HG02588 (cell line): ENCODE data around the gene GPC5.

Experiments
- ATAC-seq: cut with Tn5 transposase; IDR thresholded peaks from one replicate; pipeline ENCODE4 v1.9.1; 2021; ENCODE audit warnings: mild to moderate bottlenecking, moderate library complexity; ENCODE audit not compliant: unreplicated experiment

The GPC5 gene

GRCh38 chr13:91586609-91587008, 188.2 kb downstream of the GPC5 start:
- ATAC-seq, result no peak

DNA sequence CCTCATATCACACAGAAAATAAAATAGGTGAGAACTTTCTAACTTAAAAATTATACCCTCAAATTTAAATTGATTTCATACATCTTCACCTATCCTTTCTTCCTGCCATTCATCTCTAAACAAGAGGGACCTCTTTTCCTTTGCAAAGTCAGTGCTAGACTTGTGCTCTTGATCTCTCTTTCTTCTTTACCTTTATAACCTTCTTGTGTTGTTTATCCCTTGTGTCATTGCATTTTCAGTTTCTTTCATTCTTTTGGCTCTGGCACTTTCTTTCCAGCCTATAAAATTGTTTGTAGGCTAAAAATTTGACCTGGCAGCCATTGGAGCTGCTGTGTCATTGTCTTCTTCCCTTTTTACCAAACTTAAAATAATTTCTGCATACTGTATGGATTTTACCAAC, 190.1 kb downstream of the GPC5 start:
- no peak for ATAC-seq

- no peak for ATAC-seq
These were observed 193.9 kb downstream of the GPC5 start for GRCh38 chr13:91592056-91593014.

DNA sequence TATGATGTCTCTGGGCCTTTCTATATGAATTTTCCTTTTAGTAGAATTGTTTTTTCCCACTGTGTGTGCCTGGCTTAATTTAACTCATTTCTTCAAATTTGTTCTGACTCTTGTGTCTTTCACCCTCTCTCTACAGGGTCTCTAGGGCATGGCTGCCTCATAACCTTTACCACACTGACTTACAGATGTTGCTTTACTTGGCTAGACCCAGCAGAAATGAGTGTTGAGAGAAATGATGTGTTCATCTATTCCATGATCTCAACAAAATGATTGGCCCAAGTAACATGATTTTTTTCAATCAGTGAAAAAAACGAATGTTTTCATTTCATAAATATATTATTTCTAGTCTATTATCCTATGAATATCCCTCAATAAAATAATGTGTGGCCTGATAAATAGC, 195.0 kb downstream of the GPC5 start:
- ATAC-seq, result no peak

DNA sequence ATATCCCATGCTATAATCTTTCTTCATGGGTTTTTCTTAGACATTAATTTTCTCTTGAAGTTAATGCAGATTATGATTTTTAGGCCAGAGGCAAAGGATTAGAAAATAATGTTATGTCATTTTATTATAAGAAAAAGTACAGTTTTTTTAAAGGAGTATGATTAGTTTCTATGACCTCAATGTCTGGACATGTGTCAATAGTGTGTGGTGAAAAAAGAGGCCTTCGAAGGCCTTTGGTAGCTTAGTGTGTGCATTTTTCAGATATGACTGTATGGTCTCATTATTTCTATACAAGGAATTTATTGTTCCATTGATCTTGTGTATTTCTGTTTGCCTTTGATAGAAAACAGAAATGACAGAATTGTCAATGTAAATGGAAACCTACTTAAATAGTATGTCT, 195.6 kb downstream of the GPC5 start:
- ATAC-seq, result no peak

- ATAC-seq, result no peak
These were observed 197.3 kb downstream of the GPC5 start for GRCh38 chr13:91595677-91596076.

- ATAC-seq, result no peak
These were observed 198.4 kb downstream of the GPC5 start for GRCh38 chr13:91596842-91597241.

DNA sequence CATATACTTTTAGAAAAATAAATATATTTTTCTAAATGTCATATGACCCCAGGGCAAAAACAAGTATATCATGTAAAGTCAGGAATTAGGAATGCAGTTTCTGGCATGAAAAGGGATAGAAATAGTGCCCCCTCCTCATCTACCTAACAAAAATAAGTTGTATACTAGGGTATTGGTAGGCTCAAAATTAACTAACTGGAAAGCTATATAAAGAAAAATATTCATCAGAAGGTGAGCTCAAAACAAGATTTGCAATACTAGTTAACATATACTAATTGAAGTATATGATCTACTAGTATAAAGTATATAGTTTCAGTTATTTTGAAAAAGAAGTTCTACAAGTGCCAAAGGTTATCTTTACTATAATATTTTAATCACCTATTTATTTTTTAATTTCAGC, 200.2 kb downstream of the GPC5 start:
- no peak for ATAC-seq

DNA sequence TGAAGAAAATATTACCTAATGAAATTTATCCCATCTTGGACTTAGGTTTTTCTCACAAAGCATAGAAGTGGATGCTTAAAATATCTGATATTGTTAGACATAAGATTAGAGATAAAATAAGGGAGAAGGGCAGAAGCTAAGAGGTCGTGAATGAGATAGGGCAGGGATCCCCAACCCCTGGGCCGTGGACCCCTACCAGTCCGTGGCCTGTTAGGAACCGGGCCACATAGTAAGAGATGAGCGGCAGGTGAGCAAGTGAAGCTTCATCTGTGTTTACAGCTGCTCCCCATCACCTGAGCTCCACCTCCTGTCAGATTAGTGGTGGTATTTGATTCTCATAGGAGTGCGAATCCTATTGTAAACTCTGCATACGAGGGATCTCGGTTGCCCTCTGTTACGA, 202.9 kb downstream of the GPC5 start:
- no peak for ATAC-seq

DNA sequence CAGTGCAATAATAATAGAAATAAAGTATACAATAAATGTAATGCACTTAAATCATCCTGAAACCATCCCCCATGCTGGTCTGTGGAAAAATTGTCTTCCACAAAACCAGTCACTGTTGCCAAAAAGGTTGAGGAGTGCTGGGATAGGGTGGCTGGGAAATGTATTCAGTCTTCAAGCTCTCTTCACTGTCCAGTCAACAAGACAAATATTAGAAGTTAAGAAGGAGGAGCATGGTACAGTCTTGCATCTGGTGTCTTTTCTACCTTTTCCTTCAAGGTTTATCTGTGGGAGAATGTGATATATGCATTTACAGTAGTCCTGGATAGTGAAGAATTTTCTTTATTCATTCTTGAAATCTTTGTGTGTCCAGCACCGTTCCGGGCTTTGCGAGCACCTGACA, 203.4 kb downstream of the GPC5 start:
- ATAC-seq, result no peak

DNA sequence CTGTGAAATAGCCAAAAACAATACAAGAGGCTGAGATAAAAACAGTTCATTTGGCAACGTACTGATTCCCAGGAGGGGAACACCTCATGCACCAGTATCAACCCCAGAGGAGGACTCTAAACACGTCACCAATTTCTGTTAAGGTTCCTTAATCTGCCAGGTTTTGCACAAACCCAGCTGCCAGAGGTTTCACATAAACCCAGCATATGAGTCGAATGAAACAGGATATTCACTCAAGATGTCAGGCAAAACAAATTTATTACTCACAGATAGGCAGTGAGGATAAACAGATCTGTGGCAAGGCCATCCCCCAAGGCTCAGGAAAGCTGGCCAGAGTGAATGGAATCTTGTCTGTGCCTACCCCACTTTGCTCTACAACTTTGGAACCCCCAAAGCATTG, 210.9 kb downstream of the GPC5 start:
- ATAC-seq, result no peak

DNA sequence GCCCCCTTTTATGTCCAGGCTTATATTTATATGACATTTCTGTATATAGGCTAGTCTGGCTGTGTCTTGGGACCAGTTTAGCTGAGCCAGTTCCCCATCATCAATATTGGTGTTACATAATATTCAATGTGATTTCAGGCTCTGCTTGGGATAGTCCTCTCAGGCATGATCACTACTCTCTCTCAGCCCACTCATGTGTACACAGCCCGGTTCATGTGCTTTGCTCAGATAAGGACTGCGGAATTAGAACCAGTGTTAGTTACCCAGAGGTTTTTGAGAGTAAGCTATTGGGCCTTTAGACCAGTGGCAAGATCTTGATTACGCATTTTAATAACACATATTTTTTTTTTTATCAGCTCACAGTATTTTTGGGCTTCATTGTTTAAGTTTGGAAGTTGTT, 219.9 kb downstream of the GPC5 start:
- ATAC-seq, result no peak

DNA sequence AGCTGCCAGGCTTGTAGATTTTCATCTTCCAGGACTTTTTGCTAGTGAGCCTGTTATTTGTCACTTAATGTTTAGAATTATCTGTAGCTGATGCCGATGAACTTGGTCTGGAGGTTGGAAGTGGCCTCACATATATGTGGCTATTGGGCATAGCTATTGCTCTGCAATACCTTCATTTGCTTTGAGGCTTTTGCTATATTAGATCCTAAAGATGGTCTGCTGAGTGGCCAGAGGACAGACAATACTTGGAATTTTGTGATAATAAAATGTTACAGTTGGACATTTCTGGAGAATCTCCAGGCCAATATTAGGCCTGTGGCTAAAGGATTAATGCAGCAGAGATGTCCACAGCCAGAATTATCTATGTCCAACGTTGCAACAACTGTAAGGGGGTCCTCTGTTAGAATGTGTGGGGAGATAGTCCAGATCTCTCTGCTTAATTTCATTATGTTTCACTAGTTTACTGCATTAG, 222.3 kb downstream of the GPC5 start:
- no peak for ATAC-seq

DNA sequence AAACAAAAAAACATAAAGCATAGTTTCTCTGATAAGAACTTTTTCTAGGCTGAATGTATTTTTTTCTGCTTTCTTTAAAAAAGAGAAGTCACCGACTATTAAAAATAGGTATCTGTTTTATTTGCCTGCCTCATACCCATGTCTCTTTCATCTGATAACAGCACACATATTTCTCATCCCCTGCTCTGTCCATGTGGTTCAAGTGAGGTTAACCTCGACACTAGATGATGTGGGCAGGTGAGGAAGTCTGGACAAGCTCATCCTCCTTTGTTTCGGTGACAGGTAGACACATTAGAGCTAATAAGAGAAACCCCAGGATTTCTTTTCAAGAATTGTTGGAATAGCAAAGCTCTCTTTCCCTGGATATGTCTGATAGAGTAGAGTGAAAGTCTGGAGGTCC, 222.7 kb downstream of the GPC5 start:
- ATAC-seq, result no peak

DNA sequence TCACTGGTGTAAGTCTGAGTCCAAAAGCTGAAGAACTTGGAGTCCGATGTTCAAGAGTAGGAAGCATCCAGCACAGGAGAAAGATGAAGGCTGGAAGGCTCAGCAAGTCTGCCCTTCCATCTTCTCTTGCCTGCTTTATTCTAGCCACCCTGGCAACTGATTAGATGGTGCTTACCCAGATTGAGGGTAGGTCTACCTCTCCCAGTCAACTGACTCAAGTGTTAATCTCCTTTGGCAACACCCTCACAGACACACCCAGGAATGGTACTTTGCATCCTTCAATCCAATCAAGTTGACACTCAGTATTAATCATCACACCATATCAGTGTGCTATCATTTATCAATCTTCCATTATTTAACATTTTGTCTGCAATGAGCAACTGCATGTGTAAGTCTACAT, 223.5 kb downstream of the GPC5 start:
- ATAC-seq, result no peak

GRCh38 chr13:91622778-91623550, 224.5 kb downstream of the GPC5 start:
- ATAC-seq, result no peak

DNA sequence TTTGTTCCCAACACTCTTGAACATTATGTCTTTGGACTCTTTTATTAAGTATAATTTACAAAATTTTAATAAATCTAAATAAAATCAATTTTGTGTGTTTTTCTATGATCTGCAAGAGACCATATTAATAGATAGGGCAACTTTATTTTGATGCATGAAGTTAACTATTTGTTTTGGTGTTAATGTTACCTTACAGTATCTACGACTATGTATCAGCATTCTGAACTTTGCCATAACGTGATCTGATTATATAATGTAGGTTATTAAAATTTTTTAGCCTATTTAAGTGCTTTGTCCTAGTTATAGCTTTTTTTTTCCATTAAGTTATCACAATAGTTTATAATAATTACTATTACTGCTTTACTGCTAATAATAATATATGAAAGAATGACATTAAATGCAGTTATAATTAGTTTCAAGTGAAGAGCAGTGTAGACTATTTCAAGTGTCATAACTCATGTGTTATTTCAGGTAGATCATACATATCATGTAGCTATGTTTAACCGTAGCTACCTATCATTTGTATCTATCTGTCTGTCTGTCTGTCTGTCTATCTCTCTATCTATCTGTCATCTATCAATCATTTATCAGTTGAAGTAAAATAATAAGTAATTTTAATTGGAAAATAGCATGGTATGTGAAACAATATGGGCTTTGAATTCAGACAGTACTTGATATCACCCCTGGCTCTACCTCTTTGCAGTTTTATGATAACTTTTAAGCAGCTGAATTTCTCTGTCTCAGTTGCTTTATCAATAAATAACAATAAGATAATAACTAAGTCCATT, 229.7 kb downstream of the GPC5 start:
- no peak for ATAC-seq

- no peak for ATAC-seq
These were observed 232.5 kb downstream of the GPC5 start for GRCh38 chr13:91630946-91631345.

DNA sequence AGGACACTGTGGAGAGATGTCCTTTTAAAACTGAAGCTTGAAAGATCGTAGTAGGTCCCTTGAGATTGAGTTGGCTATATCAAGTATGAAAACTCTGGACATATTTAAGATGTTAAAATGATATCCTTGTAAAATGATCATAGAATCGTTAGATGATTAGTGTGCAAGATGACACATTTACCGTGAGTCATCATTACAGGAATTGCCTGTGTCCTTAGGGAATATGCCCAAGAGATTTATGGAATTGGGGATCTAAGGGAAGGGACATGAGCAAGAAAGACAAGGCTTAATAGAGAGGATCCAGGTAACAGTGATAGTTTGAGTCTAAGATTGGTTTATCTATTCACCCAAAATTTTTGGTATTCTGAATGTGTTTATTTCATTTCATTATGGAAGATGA, 233.7 kb downstream of the GPC5 start:
- ATAC-seq, result no peak

DNA sequence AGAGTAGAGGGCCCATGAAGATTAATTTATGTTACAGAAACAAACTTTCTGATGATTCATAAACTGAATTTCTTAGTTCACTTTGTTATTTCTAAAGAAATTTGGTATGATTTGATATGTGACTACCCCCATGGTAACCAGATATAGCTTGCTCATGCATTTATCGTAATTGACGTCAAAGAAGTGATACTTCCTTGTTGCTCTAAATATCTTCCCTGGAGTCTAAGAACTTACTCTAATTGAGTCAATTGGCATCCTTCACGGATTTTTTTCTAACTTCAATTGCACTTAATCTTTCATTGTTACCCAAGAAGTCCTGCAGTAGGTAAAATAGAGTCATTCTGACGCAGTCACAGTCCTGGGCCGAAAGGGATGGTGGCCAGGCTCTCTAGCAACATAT, 240.9 kb downstream of the GPC5 start:
- no peak for ATAC-seq

GRCh38 chr13:91643394-91643793, 245.0 kb downstream of the GPC5 start:
- ATAC-seq, result no peak
